Astrocyte (in vitro differentiated cells and primary cell): ENCODE measurements around the gene PPP1R1A. TPM values are rescaled to one million over a fixed set of nuclear protein-coding genes. Genes with fewer than 3 reads are reported as not detected.

Experiments
- DNase-seq: peaks from one replicate; pipeline ENCODE4 v3.0.0-alpha.2; 2010; ENCODE audit warnings: low read depth
- FAIRE-seq: peaks from 2 replicates; lab custom pipeline; 2011; peaks lifted over from hg19 to GRCh38; lab: Jason Lieb, UNC
- H2AFZ ChIP-seq: 2 replicates; pipeline ENCODE4 v1.6.0; 2012; ENCODE audit warnings: low read depth, low read length, inconsistent platforms
- H3K27ac ChIP-seq: 2 replicates; pipeline ENCODE4 v1.5.1; 2011; ENCODE audit warnings: low read depth, low read length, inconsistent platforms
- H3K27me3 ChIP-seq: 2 replicates; pipeline ENCODE4 v1.6.0; 2011; ENCODE audit warnings: low read length, inconsistent platforms; ENCODE audit not compliant: insufficient read depth
- H3K36me3 ChIP-seq: 2 replicates; pipeline ENCODE4 v1.5.1; 2011; ENCODE audit warnings: low read length, inconsistent platforms; ENCODE audit not compliant: insufficient read depth
- H3K4me1 ChIP-seq: 2 replicates; pipeline ENCODE4 v1.5.1; 2011; ENCODE audit warnings: low read length, inconsistent platforms; ENCODE audit not compliant: insufficient read depth
- H3K4me2 ChIP-seq: 2 replicates; pipeline ENCODE4 v1.6.0; 2012; ENCODE audit warnings: low read length, inconsistent platforms
- H3K4me3 ChIP-seq: 2 replicates; pipeline ENCODE4 v1.5.1; 2011; ENCODE audit warnings: low read depth, mild to moderate bottlenecking, low read length, inconsistent platforms; ENCODE audit not compliant: insufficient read depth
- H3K79me2 ChIP-seq: 2 replicates; pipeline ENCODE4 v1.6.0; 2012; ENCODE audit warnings: mild to moderate bottlenecking, low read length, inconsistent platforms; ENCODE audit not compliant: insufficient read depth
- H3K9ac ChIP-seq: 2 replicates; pipeline ENCODE4 v1.6.0; 2012; ENCODE audit warnings: mild to moderate bottlenecking, low read length, inconsistent platforms
- H3K9me3 ChIP-seq: 2 replicates; pipeline ENCODE4 v1.5.1; 2012; ENCODE audit warnings: low read depth, mild to moderate bottlenecking, low read length, inconsistent platforms; ENCODE audit not compliant: insufficient read depth
- H4K20me1 ChIP-seq: 2 replicates; pipeline ENCODE4 v1.6.0; 2012; ENCODE audit warnings: low read length, inconsistent platforms; ENCODE audit not compliant: insufficient read depth
- H3K27ac Mint-ChIP-seq: one replicate; pipeline ENCODE4 v1.8.0; 2021; ENCODE audit warnings: mild to moderate bottlenecking, mixed read lengths; ENCODE audit not compliant: unreplicated experiment
- H3K27me3 Mint-ChIP-seq: one replicate; pipeline ENCODE4 v1.8.0; 2021; ENCODE audit warnings: low read depth, mixed read lengths; ENCODE audit not compliant: unreplicated experiment
- H3K36me3 Mint-ChIP-seq: one replicate; pipeline ENCODE4 v1.8.0; 2021; ENCODE audit warnings: low read depth, mixed read lengths; ENCODE audit not compliant: unreplicated experiment
- H3K4me1 Mint-ChIP-seq: one replicate; pipeline ENCODE4 v1.8.0; 2021; ENCODE audit warnings: low read depth, mixed read lengths; ENCODE audit not compliant: unreplicated experiment
- H3K4me3 Mint-ChIP-seq: one replicate; pipeline ENCODE4 v1.8.0; 2021; ENCODE audit warnings: mild to moderate bottlenecking, moderate library complexity, mixed read lengths; ENCODE audit not compliant: unreplicated experiment
- H3K9me3 Mint-ChIP-seq: one replicate; pipeline ENCODE4 v1.8.0; 2021; ENCODE audit warnings: mild to moderate bottlenecking, mixed read lengths; ENCODE audit not compliant: unreplicated experiment
- EZH2 ChIP-seq: IDR thresholded peaks from 2 replicates; pipeline ENCODE4 v1.6.1; 2012; ENCODE audit warnings: mild to moderate bottlenecking, low read length, inconsistent platforms; ENCODE audit not compliant: insufficient read depth
- total RNA-seq: library from RNA; stranded (reverse); gene quantifications from 2 replicates; pipeline ENCODE4 v1.2.1, GENCODE V29; 2021
- TF ChIP-seq, protein P1 (sequence below): IDR thresholded peaks from 2 replicates; pipeline ENCODE4 v1.5.1; 2011; ENCODE audit warnings: low read depth, mild to moderate bottlenecking, inconsistent platforms, low read length, moderate library complexity; ENCODE audit not compliant: insufficient read depth

PPP1R1A gene
- total RNA-seq, 1 donor from 2014 or later = 0.52 TPM

DNA sequence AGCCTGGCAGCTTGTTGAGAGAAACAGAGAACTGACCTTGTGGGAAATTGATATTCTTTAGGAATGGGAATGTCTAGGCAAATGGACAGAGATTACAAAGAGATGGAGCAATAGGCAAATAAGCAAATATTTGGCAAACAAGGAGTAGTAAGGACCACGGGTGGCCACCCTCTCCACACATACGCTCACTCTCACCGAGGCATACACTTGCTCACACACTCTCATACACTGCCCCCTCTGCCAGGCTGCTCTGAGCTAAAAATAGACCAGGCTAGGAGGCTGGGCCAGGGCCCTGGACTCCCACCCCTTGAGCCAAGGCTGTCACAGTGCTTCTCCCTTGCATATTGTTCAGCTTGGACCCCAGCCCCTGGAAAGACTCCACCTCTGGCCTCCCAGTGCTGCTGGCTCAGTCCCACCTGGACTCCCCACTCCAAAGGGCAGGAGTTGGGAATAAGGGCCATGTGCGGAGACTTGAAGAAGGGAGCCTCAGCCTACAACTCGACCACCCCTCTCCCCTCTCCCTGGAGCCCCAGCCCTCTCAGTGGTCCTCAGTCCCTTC, 1.1 kb downstream of the PPP1R1A start:
- Histone ChIP-seq H3K27me3 (peaks cover 48% of the 10 kb centered on the region), H3K36me3 (no peaks in the 10 kb centered on the region), H4K20me1 (no peaks in the 10 kb centered on the region), H3K9ac (no peak overlapping the region), H3K4me3 (no peak overlapping the region), H3K4me2 (no peak overlapping the region), H3K79me2 (no peaks in the 10 kb centered on the region), H3K9me3 (no peaks in the 10 kb centered on the region), H2AFZ (no peak overlapping the region), H3K4me1 (no peaks in the 10 kb centered on the region), H3K27ac (no peak overlapping the region)
- no peak overlapping the region for H3K27ac Mint-ChIP-seq
- no peak overlapping the region for H3K4me3 Mint-ChIP-seq
- no peaks in the 10 kb centered on the region for H3K36me3 Mint-ChIP-seq
- H3K4me1 Mint-ChIP-seq = peaks cover 9% of the 10 kb centered on the region
- DNase-seq (no peak), FAIRE-seq (no peak)
- TF ChIP-seq, protein P1, sequence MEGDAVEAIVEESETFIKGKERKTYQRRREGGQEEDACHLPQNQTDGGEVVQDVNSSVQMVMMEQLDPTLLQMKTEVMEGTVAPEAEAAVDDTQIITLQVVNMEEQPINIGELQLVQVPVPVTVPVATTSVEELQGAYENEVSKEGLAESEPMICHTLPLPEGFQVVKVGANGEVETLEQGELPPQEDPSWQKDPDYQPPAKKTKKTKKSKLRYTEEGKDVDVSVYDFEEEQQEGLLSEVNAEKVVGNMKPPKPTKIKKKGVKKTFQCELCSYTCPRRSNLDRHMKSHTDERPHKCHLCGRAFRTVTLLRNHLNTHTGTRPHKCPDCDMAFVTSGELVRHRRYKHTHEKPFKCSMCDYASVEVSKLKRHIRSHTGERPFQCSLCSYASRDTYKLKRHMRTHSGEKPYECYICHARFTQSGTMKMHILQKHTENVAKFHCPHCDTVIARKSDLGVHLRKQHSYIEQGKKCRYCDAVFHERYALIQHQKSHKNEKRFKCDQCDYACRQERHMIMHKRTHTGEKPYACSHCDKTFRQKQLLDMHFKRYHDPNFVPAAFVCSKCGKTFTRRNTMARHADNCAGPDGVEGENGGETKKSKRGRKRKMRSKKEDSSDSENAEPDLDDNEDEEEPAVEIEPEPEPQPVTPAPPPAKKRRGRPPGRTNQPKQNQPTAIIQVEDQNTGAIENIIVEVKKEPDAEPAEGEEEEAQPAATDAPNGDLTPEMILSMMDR = no peak
- TF ChIP-seq EZH2 = no peak
- H3K27me3 Mint-ChIP-seq = peaks cover 69% of the 10 kb centered on the region
- peaks cover 3% of the 10 kb centered on the region for H3K9me3 Mint-ChIP-seq

DNA sequence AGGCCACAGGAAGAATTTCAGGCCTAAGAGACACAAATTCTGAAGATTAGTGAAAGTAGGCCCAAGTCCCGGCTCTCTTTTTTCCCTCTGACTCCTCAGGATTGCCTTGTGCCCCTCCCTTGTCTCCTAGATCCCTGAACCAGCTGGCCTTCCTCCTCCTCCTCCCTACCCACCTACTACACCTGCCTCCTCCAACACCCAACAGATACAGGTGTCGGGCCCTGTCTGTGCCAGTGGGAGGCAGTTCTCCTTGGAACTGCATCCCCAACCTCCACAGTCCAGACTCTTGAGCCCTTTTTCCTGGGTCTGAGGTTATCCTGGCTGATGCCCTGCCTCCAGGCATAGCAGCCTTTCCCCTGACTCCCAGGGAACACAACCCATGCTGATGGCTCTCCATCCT, 1.8 kb downstream of the PPP1R1A start:
- TF ChIP-seq EZH2 = no peak
- TF ChIP-seq, protein P1 = no peak
- Histone ChIP-seq H2AFZ (no peak overlapping the region), H3K4me3 (no peak overlapping the region), H3K4me1 (no peaks in the 10 kb centered on the region), H3K27me3 (peaks cover 48% of the 10 kb centered on the region), H3K9me3 (no peaks in the 10 kb centered on the region), H3K36me3 (no peaks in the 10 kb centered on the region), H3K4me2 (no peak overlapping the region), H3K79me2 (no peaks in the 10 kb centered on the region), H3K27ac (no peak overlapping the region), H4K20me1 (no peaks in the 10 kb centered on the region), H3K9ac (no peak overlapping the region)
- H3K9me3 Mint-ChIP-seq = peaks cover 3% of the 10 kb centered on the region
- no peak overlapping the region for H3K4me3 Mint-ChIP-seq
- peaks cover 70% of the 10 kb centered on the region for H3K27me3 Mint-ChIP-seq
- DNase-seq (no peak), FAIRE-seq (no peak)
- H3K27ac Mint-ChIP-seq = no peak overlapping the region
- no peaks in the 10 kb centered on the region for H3K36me3 Mint-ChIP-seq
- peaks cover 6% of the 10 kb centered on the region for H3K4me1 Mint-ChIP-seq

DNA sequence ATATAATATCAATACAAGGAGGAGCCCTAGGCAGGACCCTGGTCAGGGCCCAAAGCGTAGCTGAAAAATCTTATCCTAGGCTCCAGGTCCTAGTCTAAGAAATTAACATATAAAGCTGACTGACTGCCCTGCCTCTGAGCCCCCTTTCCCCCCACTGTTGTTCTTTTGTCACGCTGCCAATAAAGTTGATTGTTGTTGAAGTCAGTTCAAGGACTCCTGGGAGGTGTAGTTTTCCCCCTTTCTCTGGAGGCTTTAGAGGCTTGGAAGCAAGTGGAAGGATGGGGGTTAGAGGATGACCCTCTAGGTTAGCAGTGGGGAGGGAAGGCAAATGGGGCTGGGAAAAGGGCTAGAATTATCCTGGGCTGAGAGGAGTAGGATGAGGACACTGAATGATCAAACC, 3.2 kb downstream of the PPP1R1A start:
- FAIRE-seq = no peak
- H3K27ac ChIP-seq = no peak overlapping the region
- H4K20me1 ChIP-seq = no peaks in the 10 kb centered on the region
- no peak for DNase-seq
- Mint-ChIP-seq H3K4me1 (peaks cover 2% of the 10 kb centered on the region), H3K9me3 (peaks cover 3% of the 10 kb centered on the region), H3K4me3 (no peak overlapping the region), H3K27me3 (peaks cover 69% of the 10 kb centered on the region), H3K36me3 (no peaks in the 10 kb centered on the region), H3K27ac (no peak overlapping the region)
- H3K36me3 ChIP-seq = no peaks in the 10 kb centered on the region
- H2AFZ ChIP-seq = no peak overlapping the region
- no peaks in the 10 kb centered on the region for H3K79me2 ChIP-seq
- H3K4me1 ChIP-seq = no peaks in the 10 kb centered on the region
- TF ChIP-seq, protein P1 = no peak
- no peak for TF ChIP-seq EZH2
- H3K9me3 ChIP-seq = no peaks in the 10 kb centered on the region
- H3K4me2 ChIP-seq = no peak overlapping the region
- H3K9ac ChIP-seq = no peak overlapping the region
- peaks cover 38% of the 10 kb centered on the region for H3K27me3 ChIP-seq
- no peak overlapping the region for H3K4me3 ChIP-seq
